Karpas-422 (cell line): ENCODE measurements around the gene RPUSD2. TPM values are rescaled to one million over a fixed set of nuclear protein-coding genes. Genes with fewer than 3 reads are reported as not detected.
A peak's percentile ranks its signal among the peaks of the same experiment; 100 is the strongest.

Source experiments
- DNase-seq: peaks from one replicate; pipeline ENCODE4 v3.0.0-alpha.2; 2015
- H2AFZ ChIP-seq: fragments of 200-600 bp; sonication (generic); 2 replicates; pipeline ENCODE4 v1.6.1; 2014; ENCODE audit warnings: antibody characterized with exemption, low read length, mixed read lengths
- H3K27ac ChIP-seq: fragments of 200-600 bp; sonication (generic); 2 replicates; pipeline ENCODE4 v1.5.1; 2014; ENCODE audit warnings: mild to moderate bottlenecking, low read length, moderate library complexity
- H3K27me3 ChIP-seq: fragments of 200-600 bp; sonication (generic); 2 replicates; pipeline ENCODE4 v1.6.1; 2014; ENCODE audit warnings: low read length, mixed read lengths
- H3K36me3 ChIP-seq: fragments of 200-600 bp; sonication (generic); 2 replicates; pipeline ENCODE4 v1.6.1; 2014; ENCODE audit warnings: low read length, mixed read lengths; ENCODE audit not compliant: insufficient read depth
- H3K4me1 ChIP-seq: fragments of 200-600 bp; sonication (generic); 2 replicates; pipeline ENCODE4 v1.6.1; 2014; ENCODE audit warnings: mild to moderate bottlenecking, low read length, mixed read lengths
- H3K4me2 ChIP-seq: fragments of 200-600 bp; sonication (generic); 2 replicates; pipeline ENCODE4 v1.6.1; 2014; ENCODE audit warnings: low read length, low read depth, mild to moderate bottlenecking; ENCODE audit not compliant: poor library complexity, severe bottlenecking
- H3K4me3 ChIP-seq: fragments of 200-600 bp; sonication (generic); 2 replicates; pipeline ENCODE4 v1.5.1; 2014; ENCODE audit warnings: mild to moderate bottlenecking, antibody characterized with exemption, low read length, mixed read lengths
- H3K79me2 ChIP-seq: fragments of 200-600 bp; sonication (generic); 2 replicates; pipeline ENCODE4 v1.6.1; 2014; ENCODE audit warnings: mild to moderate bottlenecking, low read length, mixed read lengths
- H3K9ac ChIP-seq: fragments of 200-600 bp; sonication (generic); 2 replicates; pipeline ENCODE4 v1.6.0; 2014; ENCODE audit warnings: low read length
- H3K9me2 ChIP-seq: fragments of 200-600 bp; sonication (generic), shearing (Covaris generic); replicated peaks from 2 replicates; pipeline ENCODE4 v1.6.0; 2014; ENCODE audit warnings: mild to moderate bottlenecking, low read length, moderate library complexity; ENCODE audit not compliant: insufficient read depth
- H3K9me3 ChIP-seq: fragments of 300-700, 200-600 bp; sonication (generic); 2 replicates; pipeline ENCODE4 v1.6.1; 2014; ENCODE audit warnings: low read length, mixed read lengths
- H4K20me1 ChIP-seq: fragments of 200-600 bp; sonication (generic); 2 replicates; pipeline ENCODE4 v1.6.1; 2014; ENCODE audit warnings: mild to moderate bottlenecking, antibody characterized with exemption, low read length, low read depth; ENCODE audit not compliant: insufficient read depth
- total RNA-seq: library from RNA; depleted of rRNA; stranded (reverse); fragments of >200 nt; shearing (Covaris generic); gene quantifications from 2 replicates; pipeline ENCODE4 v1.2.3, GENCODE V29; 2014; ENCODE audit warnings: low replicate concordance

RPUSD2 gene
- total RNA-seq, 1 experiment from 2014 or later: 13.6 TPM

DNA sequence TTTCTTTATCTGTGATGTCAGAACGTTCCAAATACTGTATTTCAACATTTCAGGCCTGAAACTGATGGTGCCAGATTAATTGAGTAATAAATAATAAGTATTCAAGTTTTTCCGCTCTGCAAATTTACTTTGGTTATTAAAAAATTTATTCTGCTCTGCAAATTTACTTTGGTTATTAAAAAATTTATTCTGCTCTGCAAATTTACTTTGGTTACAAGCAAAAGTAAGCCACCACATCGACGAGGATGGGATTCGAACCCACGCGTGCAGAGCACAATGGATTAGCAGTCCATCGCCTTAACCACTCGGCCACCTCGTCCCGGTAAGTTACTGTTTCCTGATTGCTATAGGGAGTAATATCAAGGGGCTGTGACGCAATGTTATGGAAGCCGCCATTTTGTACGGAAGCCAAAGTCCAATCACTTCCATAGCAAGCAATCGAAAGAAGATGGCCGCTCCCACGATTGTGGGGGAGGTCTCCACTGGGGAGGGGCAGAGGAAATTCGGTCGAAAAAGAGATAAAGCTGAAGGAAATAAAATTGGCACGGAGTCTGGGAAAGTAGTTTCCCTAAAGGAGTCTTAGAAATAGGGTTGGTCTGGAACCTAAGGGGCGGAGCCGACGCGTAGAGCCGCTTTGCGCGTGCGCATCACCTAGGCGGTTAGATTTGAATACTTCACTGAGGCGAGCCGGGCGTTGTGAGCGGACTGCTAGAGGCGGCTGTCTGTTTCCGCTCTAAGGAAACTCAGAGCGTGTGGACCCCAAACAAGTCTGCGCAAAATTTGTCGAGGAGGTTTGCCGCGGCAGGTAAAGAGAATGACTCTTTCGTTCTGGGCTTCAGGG, 24.7 kb downstream of the RPUSD2 start, which contains the start of gene KNL1:
KNL1 (plus strand) TSS at position 662 of the 841 bp plus-strand sequence. CDS start 8,683 bp downstream, outside the sequence.
- Histone ChIP-seq H2AFZ (peak within 1 kb of the TSS; percentile 85), H3K9me3 (no peaks in the 10 kb centered on the region)

DNA sequence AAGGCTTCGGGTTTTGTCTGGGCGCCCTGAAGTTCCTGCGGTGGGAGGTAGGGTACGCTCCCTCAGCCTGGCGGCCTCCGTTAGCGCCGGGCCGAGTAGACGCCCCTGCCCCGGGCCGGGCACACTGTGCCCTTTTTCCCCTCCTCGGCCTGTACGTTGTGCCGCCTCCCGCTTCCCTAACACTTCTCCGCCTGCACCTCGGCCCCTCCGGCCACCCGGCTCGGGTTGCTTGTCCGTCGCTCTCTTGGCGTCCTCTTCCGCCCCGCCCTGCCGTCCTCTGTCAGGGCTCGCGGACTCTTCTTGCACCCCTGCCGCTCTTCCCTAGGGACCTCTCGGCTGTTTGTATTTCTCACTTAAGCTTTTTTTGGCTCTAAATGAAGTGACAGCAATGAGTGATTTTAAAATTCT, 25.3 kb downstream of the RPUSD2 start:
- Histone ChIP-seq H3K4me2 (peak overlapping the region; percentile 88), H3K4me3 (peak overlapping the region; percentile 77), H3K27ac (peak overlapping the region; percentile 81), H3K9me3 (no peaks in the 10 kb centered on the region), H3K4me1 (peaks cover 32% of the 10 kb centered on the region), H3K36me3 (peaks cover 4% of the 10 kb centered on the region; the same call in 1 of the 2 replicates), H3K9me2 (no peaks in the 10 kb centered on the region), H2AFZ (peak overlapping the region; percentile 85; the same call in 1 of the 2 replicates), H3K79me2 (peaks cover 52% of the 10 kb centered on the region), H3K9ac (peak overlapping the region; percentile 82), H4K20me1 (no peaks in the 10 kb centered on the region), H3K27me3 (no peaks in the 10 kb centered on the region)
- DNase-seq: peak; percentile 86

More for the DNA sequence above, 24.7 kb downstream of the RPUSD2 start, which contains the start of gene KNL1:
- Histone ChIP-seq H3K9ac (peak within 1 kb of the TSS; percentile 82), H3K27ac (peak within 1 kb of the TSS; percentile 81), H3K4me2 (peak within 1 kb of the TSS; percentile 88), H4K20me1 (no peaks in the 10 kb centered on the region), H3K9me2 (no peaks in the 10 kb centered on the region), H3K27me3 (no peaks in the 10 kb centered on the region), H3K79me2 (peaks cover 46% of the 10 kb centered on the region), H3K4me3 (peak within 1 kb of the TSS; percentile 77), H3K36me3 (peaks cover 4% of the 10 kb centered on the region; the same call in 1 of the 2 replicates), H3K4me1 (peaks cover 39% of the 10 kb centered on the region)
- peak; percentile 96 for DNase-seq

DNA sequence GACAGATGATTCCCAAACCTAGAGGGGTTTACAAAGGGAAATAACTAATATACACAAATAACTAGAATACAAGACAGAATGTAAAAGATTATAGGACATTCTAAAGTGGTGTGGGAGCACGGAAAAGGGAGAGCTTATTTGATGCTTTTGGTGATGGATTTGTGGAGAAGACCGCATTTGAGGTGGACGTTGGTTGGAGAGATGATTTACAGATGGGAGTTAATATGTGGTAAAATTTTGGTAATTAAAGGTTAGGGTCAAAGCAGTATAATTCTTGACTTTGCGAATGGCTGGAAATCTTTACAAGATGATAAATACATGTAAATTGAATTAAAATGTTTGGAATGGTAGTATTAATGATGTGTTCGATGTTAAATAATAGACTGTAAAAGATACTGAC, 26.1 kb downstream of the RPUSD2 start:
- no peaks in the 10 kb centered on the region for H4K20me1 ChIP-seq
- no peaks in the 10 kb centered on the region for H3K27me3 ChIP-seq
- H3K36me3 ChIP-seq: peaks cover 4% of the 10 kb centered on the region; the same call in 1 of the 2 replicates
- DNase-seq: no peak
- no peaks in the 10 kb centered on the region for H3K9me3 ChIP-seq
- H3K9me2 ChIP-seq: no peaks in the 10 kb centered on the region
- H3K79me2 ChIP-seq: peaks cover 60% of the 10 kb centered on the region
- H3K4me3 ChIP-seq: peak overlapping the region; percentile 77
- H3K9ac ChIP-seq: peak overlapping the region; percentile 82
- H2AFZ ChIP-seq: no peak overlapping the region
- peak overlapping the region; percentile 81 for H3K27ac ChIP-seq
- peak overlapping the region; percentile 88 for H3K4me2 ChIP-seq
- H3K4me1 ChIP-seq: peaks cover 32% of the 10 kb centered on the region

DNA sequence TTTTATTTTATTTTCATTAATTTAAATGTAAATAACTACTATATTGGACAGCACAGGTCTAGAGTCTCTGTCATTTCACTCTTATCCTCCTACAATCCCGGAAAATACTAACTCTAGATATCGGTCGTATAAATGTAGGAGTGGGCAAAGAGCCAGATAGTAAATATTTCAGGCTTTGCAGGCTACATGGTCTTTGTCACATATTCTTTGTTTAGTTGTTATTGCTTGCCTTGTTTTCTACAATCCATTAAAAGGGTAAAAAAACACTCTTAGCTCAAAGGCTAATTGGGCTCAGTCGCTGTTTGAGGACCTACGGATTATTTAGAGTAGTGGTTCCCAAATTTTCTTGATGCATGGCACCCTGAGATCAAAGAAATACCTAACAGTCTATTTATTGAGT, 26.7 kb downstream of the RPUSD2 start:
- H3K4me1 ChIP-seq: peaks cover 32% of the 10 kb centered on the region
- no peaks in the 10 kb centered on the region for H3K9me2 ChIP-seq
- H3K36me3 ChIP-seq: peaks cover 4% of the 10 kb centered on the region
- peaks cover 65% of the 10 kb centered on the region for H3K79me2 ChIP-seq
- H3K4me3 ChIP-seq: peak overlapping the region; percentile 77
- H3K4me2 ChIP-seq: peak overlapping the region; percentile 88
- no peaks in the 10 kb centered on the region for H4K20me1 ChIP-seq
- H2AFZ ChIP-seq: no peak overlapping the region
- no peak for DNase-seq
- no peaks in the 10 kb centered on the region for H3K27me3 ChIP-seq
- no peak overlapping the region for H3K27ac ChIP-seq
- H3K9ac ChIP-seq: peak overlapping the region; percentile 55
- no peaks in the 10 kb centered on the region for H3K9me3 ChIP-seq

DNA sequence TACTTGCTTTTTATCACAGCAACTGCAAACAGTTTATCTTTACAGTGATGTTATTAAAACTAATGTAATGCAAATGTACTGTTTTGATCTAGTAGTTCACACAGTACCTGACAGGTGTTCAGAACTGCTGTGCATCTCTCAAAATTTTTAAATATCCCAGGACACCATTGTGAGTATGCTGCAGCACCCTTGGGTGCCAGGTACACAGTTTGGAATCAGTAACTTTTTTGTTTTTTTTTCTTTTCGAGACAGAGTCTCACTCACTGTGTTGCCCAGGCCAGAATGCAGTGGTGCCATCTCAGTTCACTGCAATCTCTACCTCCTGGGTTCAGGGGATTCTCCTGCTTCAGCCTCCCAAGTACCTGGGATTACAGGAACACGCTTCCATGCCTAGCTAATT, 27.9 kb downstream of the RPUSD2 start:
- Histone ChIP-seq H3K36me3 (peaks cover 7% of the 10 kb centered on the region), H3K79me2 (peaks cover 76% of the 10 kb centered on the region), H4K20me1 (no peaks in the 10 kb centered on the region), H3K4me3 (no peak overlapping the region), H3K9ac (no peak overlapping the region), H3K9me3 (no peaks in the 10 kb centered on the region), H3K4me2 (no peak overlapping the region), H3K9me2 (no peaks in the 10 kb centered on the region), H2AFZ (no peak overlapping the region), H3K27ac (no peak overlapping the region), H3K27me3 (no peaks in the 10 kb centered on the region), H3K4me1 (peaks cover 36% of the 10 kb centered on the region)
- no peak for DNase-seq

DNA sequence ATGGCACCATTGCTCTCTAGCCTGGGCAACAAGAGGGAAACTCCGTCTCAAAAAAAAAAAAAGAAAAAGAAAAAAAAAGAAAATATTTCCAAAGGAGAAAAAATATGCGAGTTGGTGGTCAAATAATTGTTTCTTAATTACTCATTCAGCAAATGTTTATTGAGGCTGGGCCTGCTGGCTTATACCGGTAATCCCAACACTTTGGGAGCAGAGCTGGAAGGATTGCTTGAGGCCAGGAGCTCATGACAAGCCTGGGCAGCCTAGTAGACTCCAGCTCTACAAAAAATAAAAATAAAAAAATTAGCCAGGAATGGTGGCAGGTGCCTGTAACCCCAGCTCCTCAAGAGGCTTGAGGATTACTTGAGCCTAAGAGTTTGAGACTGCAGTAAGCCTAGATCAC, 29.0 kb downstream of the RPUSD2 start:
- Histone ChIP-seq H3K4me2 (no peak overlapping the region), H3K9ac (no peak overlapping the region), H4K20me1 (no peaks in the 10 kb centered on the region), H3K9me3 (no peaks in the 10 kb centered on the region), H3K36me3 (peaks cover 10% of the 10 kb centered on the region), H3K79me2 (peaks cover 84% of the 10 kb centered on the region), H2AFZ (no peak overlapping the region), H3K4me1 (peaks cover 38% of the 10 kb centered on the region), H3K27ac (no peak overlapping the region), H3K27me3 (no peaks in the 10 kb centered on the region), H3K4me3 (no peak overlapping the region), H3K9me2 (no peaks in the 10 kb centered on the region)
- no peak for DNase-seq

DNA sequence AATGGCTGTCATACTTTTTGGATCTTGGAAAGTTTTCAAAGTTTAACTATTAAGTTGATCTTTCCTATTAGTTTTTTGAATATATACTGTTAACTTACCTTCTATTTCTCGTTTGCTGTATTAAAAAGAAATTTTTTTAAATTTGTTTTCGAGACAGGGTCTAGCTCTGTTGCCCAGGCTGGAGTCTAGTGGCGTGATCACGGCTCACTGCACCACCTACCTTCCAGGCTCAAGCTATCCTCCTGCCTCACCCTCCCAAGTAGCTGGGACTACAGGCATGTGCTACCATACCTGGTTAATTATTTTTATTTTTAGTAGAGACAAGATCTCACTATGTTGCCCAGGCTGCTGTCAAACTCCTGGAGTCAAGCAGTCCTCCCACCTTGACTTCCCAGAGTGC, 29.6 kb downstream of the RPUSD2 start:
- Histone ChIP-seq H3K36me3 (peaks cover 10% of the 10 kb centered on the region), H3K27me3 (no peaks in the 10 kb centered on the region), H3K9ac (no peak overlapping the region), H3K9me2 (no peaks in the 10 kb centered on the region), H3K9me3 (no peaks in the 10 kb centered on the region), H2AFZ (no peak overlapping the region), H3K27ac (no peak overlapping the region), H3K79me2 (peaks cover 90% of the 10 kb centered on the region), H3K4me3 (no peak overlapping the region), H3K4me2 (no peak overlapping the region), H3K4me1 (peaks cover 38% of the 10 kb centered on the region), H4K20me1 (no peaks in the 10 kb centered on the region)
- DNase-seq: no peak

DNA sequence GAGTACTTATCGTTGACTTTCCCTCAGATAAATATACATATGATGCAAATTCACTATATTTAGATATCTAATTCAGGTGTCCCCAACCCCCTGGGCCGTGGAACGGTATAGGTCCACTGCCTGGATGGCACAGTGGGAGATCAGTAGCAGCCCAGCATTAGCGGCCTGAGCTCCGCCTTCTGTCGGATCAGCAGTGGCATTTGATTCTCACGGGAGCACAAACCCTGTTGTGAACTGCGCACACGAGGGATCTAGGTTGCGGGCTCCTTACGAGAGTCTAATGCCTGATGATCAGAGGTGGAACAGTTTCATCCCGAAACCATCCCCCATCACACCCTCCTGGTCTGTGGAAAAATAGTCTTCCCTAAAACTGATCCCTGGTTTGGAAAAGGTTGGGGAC, 31.9 kb downstream of the RPUSD2 start:
- Histone ChIP-seq H3K4me2 (peak overlapping the region; percentile 44), H3K36me3 (peaks cover 12% of the 10 kb centered on the region), H3K27me3 (no peaks in the 10 kb centered on the region), H3K9me2 (no peaks in the 10 kb centered on the region), H4K20me1 (no peaks in the 10 kb centered on the region), H2AFZ (no peak overlapping the region), H3K9ac (no peak overlapping the region), H3K79me2 (peaks cover 90% of the 10 kb centered on the region), H3K9me3 (no peaks in the 10 kb centered on the region), H3K4me3 (no peak overlapping the region), H3K27ac (peak overlapping the region; percentile 28; the same call in 1 of the 2 replicates), H3K4me1 (peaks cover 34% of the 10 kb centered on the region)
- DNase-seq: no peak
